Stimulated activated naive CD8-positive, alpha-beta T cell treated with anti-CD3 and anti-CD28 coated beads, Interleukin-15, amount 100 ng/mL, for 72 hours (primary cell): Measurements from ENCODE around the gene SAMD10.

Experiments used
- ATAC-seq: fragments of 150-1000 bp; cut with Tn5 transposase; 2 replicates; pipeline ENCODE4 v1.10.0; 2021; ENCODE audit warnings: mild to moderate bottlenecking, moderate library complexity
- DNase-seq, 2 donors: peaks; one replicate each; pipeline ENCODE4 v3.0.0; 2021 to 2022
- H3K27ac Mint-ChIP-seq, 2 donors: one replicate each; pipeline ENCODE4 v1.8.0; 2022; ENCODE audit warnings: mild to moderate bottlenecking in 2 of 2, mixed read lengths in 2 of 2, moderate library complexity in 2 of 2
- H3K27me3 Mint-ChIP-seq: one replicate; pipeline ENCODE4 v1.8.0; 2022; ENCODE audit warnings: mixed read lengths
- H3K4me1 Mint-ChIP-seq: one replicate; pipeline ENCODE4 v1.8.0; 2022; ENCODE audit warnings: mild to moderate bottlenecking, mixed read lengths
- H3K4me3 Mint-ChIP-seq, 2 donors: one replicate each; pipeline ENCODE4 v1.8.0; 2022; ENCODE audit warnings: mild to moderate bottlenecking in 2 of 2, mixed read lengths in 2 of 2, moderate library complexity in 1 of 2
- H3K9me3 Mint-ChIP-seq, 2 donors: one replicate each; pipeline ENCODE4 v1.8.0; 2022; ENCODE audit warnings: mixed read lengths in 2 of 2

SAMD10 gene

GRCh38 chr20:64009811-64010387, 30.5 kb upstream of the SAMD10 start:
- peak; percentile 58 for ATAC-seq
- Mint-ChIP-seq H3K9me3 (peaks cover 5 to 20% of the 10 kb centered on the region in 2 donors), H3K27ac (peak overlapping the region; percentile 41 to 71), H3K4me1 (peaks cover 49% of the 10 kb centered on the region), H3K27me3 (no peaks in the 10 kb centered on the region), H3K4me3 (peak overlapping the region; percentile 25 to 68)
- DNase-seq = peak in 1 of 2 donors; percentile 43

- Mint-ChIP-seq H3K4me3 (no peak overlapping the region), H3K4me1 (peaks cover 36% of the 10 kb centered on the region), H3K27me3 (no peaks in the 10 kb centered on the region), H3K9me3 (peaks cover 5 to 20% of the 10 kb centered on the region in 2 donors), H3K27ac (peak overlapping the region in 1 of 2 donors; percentile 69)
- no peak for DNase-seq
- ATAC-seq = peak; percentile 37
Measured at GRCh38 chr20:64006902-64007301, 27.5 kb upstream of the SAMD10 start.

DNA sequence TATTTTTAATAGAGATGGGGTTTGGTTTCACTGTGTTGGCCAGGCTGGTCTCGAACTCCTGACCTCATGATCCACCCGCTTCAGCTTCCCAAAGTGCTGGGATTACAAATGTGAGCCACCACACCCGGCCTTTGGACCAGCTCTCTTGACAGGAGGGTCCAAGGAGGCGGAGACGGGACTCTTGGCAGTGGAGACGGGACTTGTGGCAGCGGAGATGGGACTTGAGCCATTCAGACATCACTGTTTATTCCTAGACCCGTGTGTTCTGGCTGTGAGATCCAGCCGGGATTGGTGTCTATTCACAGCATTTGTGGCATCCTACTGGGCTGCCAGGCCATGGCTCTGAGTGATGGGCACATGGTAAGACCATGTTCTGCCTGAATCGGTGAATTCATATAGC, 27.0 kb upstream of the SAMD10 start:
- H3K27ac Mint-ChIP-seq = no peak overlapping the region
- H3K4me1 Mint-ChIP-seq = peaks cover 35% of the 10 kb centered on the region
- no peak for ATAC-seq
- DNase-seq = no peak
- H3K27me3 Mint-ChIP-seq = no peaks in the 10 kb centered on the region
- H3K4me3 Mint-ChIP-seq = no peak overlapping the region
- H3K9me3 Mint-ChIP-seq = peaks cover 5 to 20% of the 10 kb centered on the region in 2 donors

GRCh38 chr20:64005394-64005793, 26.0 kb upstream of the SAMD10 start:
- peak; percentile 29 for ATAC-seq
- Mint-ChIP-seq H3K4me1 (peaks cover 25% of the 10 kb centered on the region), H3K9me3 (peaks cover 5 to 20% of the 10 kb centered on the region in 2 donors), H3K27me3 (no peaks in the 10 kb centered on the region), H3K4me3 (no peak overlapping the region), H3K27ac (no peak overlapping the region)
- no peak for DNase-seq

- H3K27me3 Mint-ChIP-seq = no peaks in the 10 kb centered on the region
- DNase-seq (no peak), ATAC-seq (no peak)
- peaks cover 14% of the 10 kb centered on the region for H3K4me1 Mint-ChIP-seq
- H3K9me3 Mint-ChIP-seq = peaks cover 0 to 8% of the 10 kb centered on the region in 2 donors
- no peak overlapping the region for H3K4me3 Mint-ChIP-seq
- H3K27ac Mint-ChIP-seq = no peak overlapping the region
Measured at GRCh38 chr20:64003960-64004725, 24.7 kb upstream of the SAMD10 start.

GRCh38 chr20:64001607-64002011, 22.2 kb upstream of the SAMD10 start:
- Mint-ChIP-seq H3K4me3 (no peak overlapping the region), H3K27me3 (no peaks in the 10 kb centered on the region), H3K4me1 (peaks cover 7% of the 10 kb centered on the region), H3K27ac (peak overlapping the region in 1 of 2 donors; percentile 53), H3K9me3 (no peaks in the 10 kb centered on the region)
- DNase-seq = no peak
- peak; percentile 72 for ATAC-seq

- Mint-ChIP-seq H3K4me3 (no peak overlapping the region), H3K27me3 (no peaks in the 10 kb centered on the region), H3K4me1 (peaks cover 7% of the 10 kb centered on the region), H3K27ac (peak overlapping the region; percentile 74 to 78), H3K9me3 (no peaks in the 10 kb centered on the region)
- DNase-seq (no peak), ATAC-seq (no peak)
Measured at GRCh38 chr20:64000906-64001305, 21.5 kb upstream of the SAMD10 start.

DNA sequence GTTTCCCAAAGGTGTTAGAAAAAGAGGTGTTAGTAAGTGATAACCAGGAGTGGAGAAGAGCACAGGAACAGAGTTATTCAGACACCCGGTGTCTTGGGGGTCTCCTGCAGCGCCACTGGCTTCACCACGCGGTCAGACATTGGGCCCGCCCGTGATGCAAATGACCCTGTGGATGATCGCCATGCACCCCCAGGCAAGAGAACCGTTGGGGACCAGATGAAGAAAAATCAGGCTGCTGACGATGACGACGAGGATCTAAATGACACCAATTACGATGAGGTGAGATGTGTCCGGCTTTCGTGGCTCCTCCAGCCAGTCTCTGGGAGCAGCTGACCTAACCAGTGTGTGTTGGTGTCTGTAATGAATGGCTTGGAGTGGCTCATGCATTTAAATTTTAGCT, 3.5 kb upstream of the SAMD10 start:
- ATAC-seq (no peak), DNase-seq (no peak)
- no peaks in the 10 kb centered on the region for H3K9me3 Mint-ChIP-seq
- no peak overlapping the region for H3K27ac Mint-ChIP-seq
- H3K4me1 Mint-ChIP-seq = peaks cover 51% of the 10 kb centered on the region
- H3K4me3 Mint-ChIP-seq = peak overlapping the region; percentile 29 to 97
- H3K27me3 Mint-ChIP-seq = no peaks in the 10 kb centered on the region

GRCh38 chr20:63980806-63981728, 1.6 kb upstream of the SAMD10 start, which contains the start of gene PRPF6:
Gene PRPF6, plus strand, starts transcription at chr20:63981132. Its CDS starts 114 bp downstream, at chr20:63981246.
- H3K27me3 Mint-ChIP-seq = no peaks in the 10 kb centered on the region
- peak within 1 kb of the TSS; percentile 92 to 97 for H3K4me3 Mint-ChIP-seq
- DNase-seq (peak; percentile 93 to 97), ATAC-seq (peak; percentile 47)
- peaks cover 70% of the 10 kb centered on the region for H3K4me1 Mint-ChIP-seq
- peak within 1 kb of the TSS; percentile 96 for H3K27ac Mint-ChIP-seq
- H3K9me3 Mint-ChIP-seq = no peaks in the 10 kb centered on the region

DNA sequence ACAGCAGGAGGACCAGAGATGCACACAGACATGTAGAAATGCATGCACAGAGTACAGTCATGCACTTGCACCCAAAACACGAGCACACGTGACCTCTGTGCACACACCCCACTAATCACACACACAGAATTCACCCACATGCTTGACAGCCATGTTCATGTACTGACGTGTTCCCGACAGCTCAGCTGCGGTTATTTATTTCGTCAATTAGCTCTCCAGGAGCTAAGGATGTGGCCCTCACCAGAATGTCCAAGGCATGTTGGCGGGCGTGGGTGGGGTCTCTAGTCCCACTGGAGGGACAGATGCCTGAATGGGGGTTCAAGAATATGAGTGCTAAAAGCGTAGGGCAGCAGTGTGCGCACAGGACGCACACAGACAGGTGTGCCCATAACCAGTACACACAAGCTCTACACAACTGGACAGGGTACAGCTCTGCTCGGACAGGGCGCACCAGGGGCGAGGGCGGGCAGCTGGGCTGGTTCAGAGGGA, 919 bp upstream of the SAMD10 start:
- H3K27ac Mint-ChIP-seq = peak overlapping the region; percentile 96
- H3K27me3 Mint-ChIP-seq = no peaks in the 10 kb centered on the region
- H3K9me3 Mint-ChIP-seq = no peaks in the 10 kb centered on the region
- DNase-seq (no peak), ATAC-seq (peak; percentile 51)
- H3K4me3 Mint-ChIP-seq = peak overlapping the region; percentile 92 to 97
- peaks cover 74% of the 10 kb centered on the region for H3K4me1 Mint-ChIP-seq

DNA sequence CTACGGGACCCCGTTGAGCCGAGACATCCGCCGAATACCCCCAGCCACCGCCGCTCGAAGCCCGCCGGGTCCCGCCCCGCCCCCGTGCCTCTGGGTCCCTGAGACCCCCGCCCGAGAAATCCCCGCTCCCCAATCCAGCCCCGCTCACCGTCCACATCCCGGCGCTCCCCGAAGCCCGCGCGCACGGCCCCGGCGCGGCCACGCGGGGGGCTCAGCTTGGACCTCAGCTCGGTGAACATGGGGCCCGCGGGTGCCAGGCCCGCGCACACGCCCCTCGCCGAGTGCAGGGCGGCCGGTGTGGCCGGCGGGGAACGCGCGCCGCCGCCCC, 249 bp downstream of the SAMD10 start:
- H3K27me3 Mint-ChIP-seq = no peaks in the 10 kb centered on the region
- peak overlapping the region; percentile 88 to 97 for H3K4me3 Mint-ChIP-seq
- H3K4me1 Mint-ChIP-seq = peaks cover 74% of the 10 kb centered on the region
- H3K27ac Mint-ChIP-seq = peak overlapping the region in 1 of 2 donors; percentile 85
- peak in 1 of 2 donors; percentile 45 for DNase-seq
- H3K9me3 Mint-ChIP-seq = no peaks in the 10 kb centered on the region
- ATAC-seq = no peak

- H3K4me1 Mint-ChIP-seq = peaks cover 80% of the 10 kb centered on the region
- peak overlapping the region; percentile 68 to 85 for H3K27ac Mint-ChIP-seq
- DNase-seq = peak; percentile 76 to 82
- no peaks in the 10 kb centered on the region for H3K9me3 Mint-ChIP-seq
- no peaks in the 10 kb centered on the region for H3K27me3 Mint-ChIP-seq
- ATAC-seq = peak; percentile 48
- peak overlapping the region; percentile 88 to 97 for H3K4me3 Mint-ChIP-seq
Measured at GRCh38 chr20:63978319-63979228, 868 bp downstream of the SAMD10 start.

DNA sequence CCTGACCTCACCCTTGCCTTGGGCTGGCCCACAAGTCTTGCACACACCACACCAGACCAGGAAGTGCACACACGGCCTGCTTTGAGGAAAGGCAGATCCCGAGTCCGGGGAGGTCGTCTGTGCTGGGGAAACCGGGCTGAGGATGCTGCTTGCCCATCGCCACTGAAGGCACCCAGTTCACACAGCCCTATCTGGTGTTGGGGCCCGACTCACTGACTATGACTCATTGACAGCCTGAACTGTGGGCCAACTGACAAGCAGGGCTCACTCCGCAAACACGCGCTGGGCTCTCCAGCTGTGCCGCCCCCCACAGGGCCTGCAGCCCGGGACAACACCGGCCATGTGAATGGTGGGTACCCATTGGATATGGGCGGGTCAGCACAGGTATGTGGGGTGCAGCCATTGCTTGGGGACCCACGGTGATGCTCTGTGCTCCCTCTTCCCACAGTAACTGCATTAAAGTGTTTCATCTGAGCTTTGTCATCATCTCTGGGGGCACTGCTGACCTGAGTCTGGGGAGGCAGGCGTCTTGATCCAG, 1.6 kb downstream of the SAMD10 start:
- no peaks in the 10 kb centered on the region for H3K9me3 Mint-ChIP-seq
- peaks cover 82% of the 10 kb centered on the region for H3K4me1 Mint-ChIP-seq
- no peaks in the 10 kb centered on the region for H3K27me3 Mint-ChIP-seq
- ATAC-seq = peak; percentile 66
- peak overlapping the region; percentile 88 to 97 for H3K4me3 Mint-ChIP-seq
- DNase-seq = peak in 1 of 2 donors; percentile 86
- H3K27ac Mint-ChIP-seq = peak overlapping the region; percentile 63 to 68

GRCh38 chr20:63976980-63977738, 2.3 kb downstream of the SAMD10 start:
- H3K4me1 Mint-ChIP-seq = peaks cover 81% of the 10 kb centered on the region
- no peaks in the 10 kb centered on the region for H3K9me3 Mint-ChIP-seq
- no peak for ATAC-seq
- peak overlapping the region; percentile 88 to 97 for H3K4me3 Mint-ChIP-seq
- no peak for DNase-seq
- peak overlapping the region; percentile 47 to 63 for H3K27ac Mint-ChIP-seq
- H3K27me3 Mint-ChIP-seq = no peaks in the 10 kb centered on the region
